PC-3 (cell line): ENCODE measurements around the gene TBC1D21. TPM values are rescaled to one million over a fixed set of nuclear protein-coding genes. Genes with fewer than 3 reads are reported as not detected.

Experiments used
- ATAC-seq: fragments of 200-7000 bp; cut with Tn5 transposase; 2 replicates; pipeline ENCODE4 v1.9.1; 2020; ENCODE audit warnings: mild to moderate bottlenecking, moderate library complexity
- BruUV-seq: library from RNA; stranded (reverse); fragments of 400-500 nt; replicated peaks from 2 replicates; lab custom pipeline; 2021; lab: Mats Ljungman, UMichigan
- CTCF ChIA-PET: fragments of 300-600 bp; sonication (Branson Sonifier 250); formaldehyde crosslinking; loops from one replicate; lab custom pipeline; 2022; ENCODE audit warnings: antibody characterized with exemption; lab: Charles Lee
- POLR2A ChIA-PET: fragments of 300-600 bp; sonication (Branson Sonifier 250); formaldehyde crosslinking; loops from one replicate; lab custom pipeline; 2022; ENCODE audit warnings: antibody characterized with exemption; ENCODE audit not compliant: unreplicated experiment; lab: Charles Lee
- DNase-seq: peaks from one replicate; pipeline ENCODE4 v3.0.0-alpha.2; 2015
- H2AFZ ChIP-seq: fragments of 300-600 bp; sonication (generic); 2 replicates; pipeline ENCODE4 v1.6.0; 2016; ENCODE audit warnings: antibody characterized with exemption, low read length
- H3F3A ChIP-seq: fragments of 300-600 bp; sonication (generic); one replicate; pipeline ENCODE4 v1.6.0; 2017; ENCODE audit warnings: antibody characterized with exemption, low read length, control low read depth, mild to moderate bottlenecking; ENCODE audit not compliant: unreplicated experiment
- H3K27ac ChIP-seq: fragments of 300-600 bp; sonication (generic); 2 replicates; pipeline ENCODE4 v1.5.1; 2016; ENCODE audit warnings: mild to moderate bottlenecking, low read length
- H3K27me3 ChIP-seq: fragments of 300-600 bp; sonication (generic); 2 replicates; pipeline ENCODE4 v1.6.1; 2016; ENCODE audit warnings: low read length, mixed read lengths
- H3K36me3 ChIP-seq: fragments of 300-600 bp; sonication (generic); 2 replicates; pipeline ENCODE4 v1.6.1; 2016; ENCODE audit warnings: low read depth, mixed run types, low read length, mixed read lengths
- H3K4me1 ChIP-seq: fragments of 300-600 bp; sonication (generic); 2 replicates; pipeline ENCODE4 v1.5.1; 2016; ENCODE audit warnings: low read length; ENCODE audit not compliant: insufficient read depth
- H3K4me2 ChIP-seq: fragments of 300-600 bp; sonication (generic); 2 replicates; pipeline ENCODE4 v1.6.0; 2016; ENCODE audit warnings: low read length
- H3K4me3 ChIP-seq: fragments of 300-600 bp; sonication (generic); 2 replicates; pipeline ENCODE4 v1.5.1; 2016; ENCODE audit warnings: mild to moderate bottlenecking, low read length, mixed read lengths
- H3K79me2 ChIP-seq: fragments of 300-600 bp; sonication (generic); 2 replicates; pipeline ENCODE4 v1.6.1; 2017; ENCODE audit warnings: low read length, mixed read lengths
- H3K9ac ChIP-seq: fragments of 300-600 bp; sonication (generic); 2 replicates; pipeline ENCODE4 v1.6.0; 2016; ENCODE audit warnings: mild to moderate bottlenecking, low read length
- H3K9me2 ChIP-seq: fragments of 300-600 bp; sonication (generic); replicated peaks from 2 replicates; pipeline ENCODE4 v1.6.1; 2016; ENCODE audit warnings: mixed run types, low read length, mixed read lengths
- H3K9me3 ChIP-seq: fragments of 300-600 bp; sonication (generic); 2 replicates; pipeline ENCODE4 v1.6.1; 2016; ENCODE audit warnings: low read length, mixed read lengths
- H4K20me1 ChIP-seq: fragments of 300-600 bp; sonication (generic); 2 replicates; pipeline ENCODE4 v1.6.1; 2016; ENCODE audit warnings: low read length, mixed read lengths
- EZH2 ChIP-seq: fragments of 300-600 bp; sonication (generic); IDR thresholded peaks from one replicate; pipeline ENCODE4 v1.6.1; 2017; ENCODE audit warnings: antibody characterized with exemption, mild to moderate bottlenecking, low read length; ENCODE audit not compliant: unreplicated experiment
- EZH2phosphoT487 ChIP-seq: fragments of 300-600 bp; sonication (generic); IDR thresholded peaks from 2 replicates; pipeline ENCODE4 v1.6.1; 2018; ENCODE audit warnings: mild to moderate bottlenecking, antibody characterized with exemption, low read length, borderline replicate concordance
- intact Hi-C: fragments of 100-400 bp; cut with micrococcal nuclease; formaldehyde crosslinking; loops from 2 replicates; pipeline ENCODE4 v1.9.0; 2023
- total RNA-seq: library from RNA; depleted of rRNA; stranded (reverse); fragments of >200 nt; gene quantifications from 2 replicates; pipeline ENCODE4 v1.2.3, GENCODE V29; 2014
- TF ChIP-seq, protein P1 (sequence below): fragments of 300-600 bp; sonication (generic); conservative IDR thresholded peaks from 2 replicates; pipeline ENCODE4 v1.5.1; 2017; ENCODE audit warnings: antibody characterized with exemption, low read depth, mild to moderate bottlenecking, low read length

The TBC1D21 gene
- total RNA-seq, 1 experiment from 2014 or later = not detected

DNA sequence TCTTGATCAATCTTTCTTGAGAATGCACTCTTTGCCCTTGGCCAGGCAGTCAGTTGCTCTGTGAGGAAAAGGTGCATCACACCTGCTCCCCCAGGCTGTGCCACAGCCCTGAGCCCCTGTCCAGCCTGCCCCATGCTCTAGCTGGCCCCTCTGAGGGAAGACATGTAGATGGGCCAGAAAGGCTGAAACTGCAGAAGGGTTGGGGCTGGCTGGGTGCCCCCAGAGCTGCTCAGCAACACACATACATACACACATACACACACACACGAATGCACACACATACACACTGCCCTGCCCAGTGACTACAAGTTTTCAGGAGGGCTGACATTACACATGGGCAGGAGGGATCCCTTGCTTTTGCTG, 16.4 kb downstream of the TBC1D21 start:
- no peak overlapping the region for H3K4me3 ChIP-seq
- no peak overlapping the region for H3K9ac ChIP-seq
- H3K27me3 ChIP-seq = no peaks in the 10 kb centered on the region
- DNase-seq (no peak), ATAC-seq (no peak)
- no peak overlapping the region for H3K27ac ChIP-seq
- H3K9me2 ChIP-seq = no peaks in the 10 kb centered on the region
- no peaks in the 10 kb centered on the region for H3F3A ChIP-seq
- BruUV-seq = no TSS peak
- no peaks in the 10 kb centered on the region for H3K9me3 ChIP-seq
- no peaks in the 10 kb centered on the region for H3K79me2 ChIP-seq
- ChIA-PET POLR2A (no interaction called here), CTCF (no interaction called here)
- H2AFZ ChIP-seq = no peak overlapping the region
- H3K4me2 ChIP-seq = no peak overlapping the region
- no peaks in the 10 kb centered on the region for H3K36me3 ChIP-seq
- intact Hi-C loops = no loop called here
- no peaks in the 10 kb centered on the region for H3K4me1 ChIP-seq
- TF ChIP-seq, protein P1, sequence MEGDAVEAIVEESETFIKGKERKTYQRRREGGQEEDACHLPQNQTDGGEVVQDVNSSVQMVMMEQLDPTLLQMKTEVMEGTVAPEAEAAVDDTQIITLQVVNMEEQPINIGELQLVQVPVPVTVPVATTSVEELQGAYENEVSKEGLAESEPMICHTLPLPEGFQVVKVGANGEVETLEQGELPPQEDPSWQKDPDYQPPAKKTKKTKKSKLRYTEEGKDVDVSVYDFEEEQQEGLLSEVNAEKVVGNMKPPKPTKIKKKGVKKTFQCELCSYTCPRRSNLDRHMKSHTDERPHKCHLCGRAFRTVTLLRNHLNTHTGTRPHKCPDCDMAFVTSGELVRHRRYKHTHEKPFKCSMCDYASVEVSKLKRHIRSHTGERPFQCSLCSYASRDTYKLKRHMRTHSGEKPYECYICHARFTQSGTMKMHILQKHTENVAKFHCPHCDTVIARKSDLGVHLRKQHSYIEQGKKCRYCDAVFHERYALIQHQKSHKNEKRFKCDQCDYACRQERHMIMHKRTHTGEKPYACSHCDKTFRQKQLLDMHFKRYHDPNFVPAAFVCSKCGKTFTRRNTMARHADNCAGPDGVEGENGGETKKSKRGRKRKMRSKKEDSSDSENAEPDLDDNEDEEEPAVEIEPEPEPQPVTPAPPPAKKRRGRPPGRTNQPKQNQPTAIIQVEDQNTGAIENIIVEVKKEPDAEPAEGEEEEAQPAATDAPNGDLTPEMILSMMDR = no peak
- no peak for TF ChIP-seq EZH2phosphoT487
- no peak for TF ChIP-seq EZH2
- no peaks in the 10 kb centered on the region for H4K20me1 ChIP-seq

DNA sequence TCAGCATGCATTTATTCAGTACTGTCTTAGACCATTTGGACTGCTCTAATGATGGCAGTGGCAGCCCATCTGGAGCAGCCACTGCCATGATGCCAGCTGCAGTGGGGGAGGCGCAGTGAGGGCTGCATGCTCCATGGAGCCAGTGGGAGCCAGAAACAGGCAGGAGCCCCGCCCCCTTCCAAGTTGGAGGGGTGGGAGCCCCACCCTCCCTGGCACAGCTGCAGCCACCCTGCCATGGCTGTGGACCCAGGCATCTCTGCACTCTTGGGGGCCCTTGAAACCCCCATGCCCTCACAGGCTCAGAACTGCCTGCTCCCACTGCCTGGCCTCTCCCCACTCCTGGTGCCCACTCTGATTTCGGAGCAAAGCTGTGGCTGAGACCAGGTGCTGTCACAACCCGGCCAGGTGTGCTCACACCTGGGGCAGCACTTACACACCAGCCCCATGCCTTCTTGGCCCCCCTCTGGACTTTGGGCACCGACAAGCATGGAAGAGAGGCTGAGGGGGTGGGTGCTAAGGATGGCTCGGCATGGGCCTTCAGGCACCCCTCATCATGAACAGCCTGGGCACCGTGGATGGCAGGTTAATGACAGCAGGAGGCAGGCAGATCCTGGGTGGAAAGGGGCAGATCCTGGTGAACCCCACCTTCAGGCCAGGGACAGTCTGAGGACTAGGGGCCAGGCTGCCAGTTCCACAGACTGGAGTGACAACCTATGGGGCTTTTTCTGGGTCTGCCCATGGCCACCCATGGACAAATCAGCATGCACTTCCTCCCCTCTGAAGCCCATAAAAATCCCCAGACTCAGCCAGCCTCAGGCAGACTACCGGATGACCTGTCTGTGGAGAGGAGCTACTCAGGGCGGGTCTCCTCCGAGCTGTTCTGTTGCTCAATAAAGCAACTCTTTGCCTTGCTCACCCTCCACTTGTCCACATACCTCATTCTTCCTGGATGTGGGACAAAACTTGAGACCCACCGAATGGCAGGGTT, 18.3 kb downstream of the TBC1D21 start:
- Histone ChIP-seq H3K36me3 (no peaks in the 10 kb centered on the region), H3K9ac (no peak overlapping the region), H3K4me1 (peaks cover 2% of the 10 kb centered on the region), H3F3A (no peaks in the 10 kb centered on the region), H3K4me3 (no peak overlapping the region), H3K9me3 (no peaks in the 10 kb centered on the region), H3K9me2 (no peaks in the 10 kb centered on the region), H3K27ac (no peak overlapping the region), H4K20me1 (no peaks in the 10 kb centered on the region), H2AFZ (no peak overlapping the region), H3K79me2 (no peaks in the 10 kb centered on the region), H3K4me2 (no peak overlapping the region), H3K27me3 (no peaks in the 10 kb centered on the region)
- ChIA-PET POLR2A (no interaction called here), CTCF (no interaction called here)
- no TSS peak for BruUV-seq
- ATAC-seq = no peak
- intact Hi-C loops = no loop called here
- DNase-seq = no peak
- TF ChIP-seq EZH2phosphoT487 (no peak), EZH2 (no peak)
- TF ChIP-seq, protein P1 = no peak
